SK-N-MC (cell line): ENCODE data around the gene SERTAD2.

Experiments used
- EZH2 ChIP-seq: fragments of 200-600 bp; sonication (generic); IDR thresholded peaks from one replicate; pipeline ENCODE4 v1.6.1; 2017; ENCODE audit warnings: antibody characterized with exemption
- FOXP2 ChIP-seq: optimal IDR thresholded peaks from 2 replicates; pipeline ENCODE3; 2011; ENCODE audit warnings: mild to moderate bottlenecking, moderate library complexity; ENCODE audit not compliant: insufficient read depth; ENCODE audit errors: extremely low read length, control extremely low read depth
- POLR2AphosphoS5 ChIP-seq: IDR thresholded peaks from 2 replicates; pipeline ENCODE4 v1.6.1; 2012; ENCODE audit warnings: mild to moderate bottlenecking, low read depth, low read length, borderline replicate concordance

- TF ChIP-seq POLR2AphosphoS5: no peak
- no peak for TF ChIP-seq EZH2
- TF ChIP-seq FOXP2: no peak
These were observed 1.4 kb upstream of the SERTAD2 start for GRCh38 chr2:64655018-64655664.
